Naive thymus-derived CD8-positive, alpha-beta T cell (primary cell): ENCODE data around the gene ALS2CL. TPM values are rescaled to one million over a fixed set of nuclear protein-coding genes. Genes with fewer than 3 reads are reported as not detected.
"Not testable (repeated sequence)": the region's sequence is repeated elsewhere in the genome, so short reads cannot be mapped to it uniquely, and the experiment has no call there.

Source experiments
- ATAC-seq, 2 donors: fragments of 150-1000 bp; cut with Tn5 transposase in 1 of 2; sonication (Bioruptor Pico), chemical (Tn5 transposase) in 1 of 2; 1 replicate in 1 of 2; 2 replicates in 1 of 2; pipeline ENCODE4 v1.10.0; 2021; ENCODE audit warnings: mild to moderate bottlenecking in 2 of 2, moderate library complexity in 2 of 2
- POLR2A ChIA-PET: fragments of 350-600 bp; sonication (Branson Sonifier 250); formaldehyde crosslinking; loops from one replicate; lab custom pipeline; 2021; ENCODE audit warnings: antibody characterized with exemption; lab: Charles Lee
- DNase-seq, 10 donors: peaks; one replicate each; pipeline versions ENCODE4 v3.0.0 to v3.0.0-alpha.2; 2020 to 2022
- H3K27ac Mint-ChIP-seq, 10 donors: one replicate each; pipeline ENCODE4 v1.8.0; 2020 to 2022; ENCODE audit warnings: mild to moderate bottlenecking in 10 of 10, mixed read lengths in 10 of 10, moderate library complexity in 4 of 10, inconsistent platforms in 1 of 10
- H3K27me3 Mint-ChIP-seq, 5 donors: one replicate each; pipeline ENCODE4 v1.8.0; 2021 to 2022; ENCODE audit warnings: mixed read lengths in 5 of 5
- H3K36me3 Mint-ChIP-seq, 3 donors: one replicate each; pipeline ENCODE4 v1.8.0; 2020 to 2022; ENCODE audit warnings: mixed read lengths in 3 of 3, mild to moderate bottlenecking in 2 of 3, inconsistent platforms in 1 of 3
- H3K4me1 Mint-ChIP-seq, 4 donors: one replicate each; pipeline ENCODE4 v1.8.0; 2021 to 2022; ENCODE audit warnings: mixed read lengths in 4 of 4
- H3K4me3 Mint-ChIP-seq, 10 donors: one replicate each; pipeline ENCODE4 v1.8.0; 2020 to 2022; ENCODE audit warnings: mild to moderate bottlenecking in 10 of 10, mixed read lengths in 10 of 10, moderate library complexity in 6 of 10, inconsistent platforms in 1 of 10
- H3K9me3 Mint-ChIP-seq, 9 donors: one replicate each; pipeline ENCODE4 v1.8.0; 2020 to 2022; ENCODE audit warnings: mixed read lengths in 9 of 9, mild to moderate bottlenecking in 3 of 9, inconsistent platforms in 1 of 9, moderate library complexity in 1 of 9
- polyA plus RNA-seq, 3 donors: library from polyadenylated mRNA; unstranded; fragments of 300-500 nt; fragmentation: Illumina TruSeq; gene quantifications; one replicate each; pipeline ENCODE4 v1.2.3, GENCODE V29; 2021
- total RNA-seq, 8 experiments: library from RNA in 2 of 8; stranded (reverse) in 2 of 8; gene quantifications; one replicate each; pipeline ENCODE4 v1.2.3 and lab custom pipeline; 2021 to 2026

Gene ALS2CL
- total and polyA plus RNA-seq, 5 experiments from 2014 or later = 0.48 to 10.2 (median 1.2) TPM

DNA sequence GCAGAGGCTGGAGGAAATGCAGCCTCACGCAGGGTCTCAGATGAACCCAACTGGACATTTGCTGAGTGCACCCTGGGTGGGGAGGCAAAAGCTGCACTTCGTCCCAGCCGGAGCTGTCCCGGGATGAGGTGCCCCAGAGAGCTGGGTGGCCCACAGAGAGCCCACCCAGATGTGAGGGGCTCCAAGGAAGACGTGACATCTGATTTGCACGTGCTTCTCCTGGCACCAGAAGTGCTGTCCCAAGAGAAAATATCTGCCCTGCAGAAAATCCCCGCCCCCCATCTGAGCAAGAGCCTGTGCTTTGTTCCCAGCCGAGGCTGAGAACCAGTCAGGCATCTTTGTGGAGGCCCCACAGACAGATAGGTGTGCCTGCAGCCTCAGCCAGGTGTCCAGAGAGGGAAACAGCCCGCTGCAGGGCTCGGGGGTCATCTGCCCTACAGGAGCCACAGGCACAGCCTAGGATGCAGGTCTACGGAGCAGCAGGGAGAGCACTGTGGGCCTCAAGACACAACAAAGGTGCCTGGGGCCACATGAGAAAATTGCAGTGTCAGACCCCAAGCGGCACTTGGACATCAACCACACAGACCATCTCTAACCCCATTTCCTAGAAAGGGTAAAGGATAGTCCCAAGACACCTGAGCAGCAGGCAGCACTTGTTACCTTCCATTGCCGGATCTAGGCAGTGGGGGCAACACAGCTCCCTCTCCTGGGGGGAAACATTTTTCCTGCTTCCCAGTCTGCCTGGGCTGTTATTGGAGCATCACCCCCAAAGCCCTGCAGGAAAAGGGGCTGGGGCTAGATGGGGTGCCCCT lies 13.5 kb upstream of the ALS2CL start:
- Mint-ChIP-seq H3K27ac (no peak overlapping the region), H3K4me3 (no peak overlapping the region), H3K9me3 (no peaks in the 10 kb centered on the region), H3K4me1 (peaks cover 0 to 5% (median under 1%) of the 10 kb centered on the region in 4 donors), H3K36me3 (peaks cover 0 to 4% (median 0%) of the 10 kb centered on the region in 3 donors), H3K27me3 (peaks cover 0 to 6% (median 3%) of the 10 kb centered on the region in 5 donors)
- POLR2A ChIA-PET = interaction anchor here (0.6 kb wide), 1 partner anchor 853 kb away, joined by 4 read pairs; no protein-coding TSS in a partner anchor
- no peak for ATAC-seq
- DNase-seq = peak in 1 of 10 donors; percentile 37

GRCh38 chr3:46705751-46706552 lies 12.5 kb upstream of the ALS2CL start:
- POLR2A ChIA-PET = no interaction called here
- Mint-ChIP-seq H3K36me3 (peaks cover 0 to 4% (median 0%) of the 10 kb centered on the region in 3 donors), H3K4me1 (peaks cover 0 to 10% (median 4%) of the 10 kb centered on the region in 4 donors), H3K9me3 (no peaks in the 10 kb centered on the region), H3K27me3 (peaks cover 0 to 12% (median 7%) of the 10 kb centered on the region in 5 donors), H3K4me3 (no peak overlapping the region), H3K27ac (no peak overlapping the region)
- ATAC-seq = no peak
- peak in 1 of 10 donors; percentile 54 for DNase-seq

GRCh38 chr3:46705022-46705530 lies 11.6 kb upstream of the ALS2CL start:
- H3K27ac Mint-ChIP-seq = no peak overlapping the region
- no peak overlapping the region for H3K4me3 Mint-ChIP-seq
- DNase-seq (peak; percentile 43 to 81 (median 62)), ATAC-seq (peak; percentile 85 to 90)
- H3K27me3 Mint-ChIP-seq = peaks cover 0 to 12% (median 7%) of the 10 kb centered on the region in 5 donors
- H3K4me1 Mint-ChIP-seq = peaks cover 0 to 10% (median 4%) of the 10 kb centered on the region in 4 donors
- POLR2A ChIA-PET = no interaction called here
- H3K9me3 Mint-ChIP-seq = no peaks in the 10 kb centered on the region
- H3K36me3 Mint-ChIP-seq = peaks cover 0 to 4% (median 0%) of the 10 kb centered on the region in 3 donors

DNA sequence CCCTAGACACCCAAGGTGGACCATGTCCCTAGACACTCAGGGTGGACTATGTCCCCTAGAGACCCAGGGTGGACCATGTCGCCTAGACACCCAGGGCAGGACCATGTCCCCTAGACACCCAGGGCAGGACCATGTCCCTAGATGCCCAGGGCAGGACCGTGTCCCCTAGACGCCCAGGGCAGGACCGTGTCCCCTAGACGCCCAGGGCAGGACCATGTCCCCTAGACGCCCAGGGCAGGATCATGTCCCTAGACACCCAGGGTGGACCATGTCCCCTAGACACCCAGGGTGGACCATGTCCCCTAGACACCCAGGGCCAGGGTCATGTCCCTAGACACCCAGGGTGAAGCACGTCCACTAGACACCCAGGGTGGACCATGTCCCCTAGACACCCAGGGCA lies 10.9 kb upstream of the ALS2CL start:
- peak in 1 of 10 donors; percentile 40 for DNase-seq

DNA sequence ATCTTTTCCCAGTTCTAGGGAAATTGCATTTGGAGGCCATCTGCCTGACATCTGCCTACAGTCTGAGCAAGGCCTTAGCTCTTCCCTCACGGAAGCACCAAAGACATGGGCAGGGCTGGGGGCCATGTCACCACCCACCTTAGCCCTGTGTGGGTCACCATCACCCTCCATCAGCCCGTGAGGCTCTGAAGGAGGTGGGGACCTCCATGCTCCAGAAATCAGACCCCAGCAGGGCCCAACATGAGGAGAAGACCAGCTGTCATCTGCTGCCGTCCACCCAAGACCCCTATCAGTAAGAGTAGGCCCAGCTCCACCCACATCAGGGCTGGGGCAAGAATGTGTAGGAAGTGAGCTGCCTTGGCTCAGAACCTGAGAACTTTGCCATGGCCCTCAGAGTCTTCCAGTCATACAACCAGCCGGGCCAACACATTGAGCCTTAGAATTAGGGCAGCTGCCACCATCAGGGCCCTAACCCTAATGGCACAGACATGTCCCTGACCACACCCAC lies 9.6 kb upstream of the ALS2CL start:
- peaks cover 0 to 17% (median 4%) of the 10 kb centered on the region in 4 donors for H3K4me1 Mint-ChIP-seq
- peaks cover 0 to 12% (median 7%) of the 10 kb centered on the region in 5 donors for H3K27me3 Mint-ChIP-seq
- ATAC-seq (no peak), DNase-seq (peak in 1 of 10 donors; percentile 43)
- no peaks in the 10 kb centered on the region for H3K36me3 Mint-ChIP-seq
- H3K27ac Mint-ChIP-seq = peak overlapping the region in 2 of 10 donors; percentile 41 to 55
- POLR2A ChIA-PET = no interaction called here
- no peak overlapping the region for H3K4me3 Mint-ChIP-seq
- no peaks in the 10 kb centered on the region for H3K9me3 Mint-ChIP-seq

More for the DNA sequence above, 10.9 kb upstream of the ALS2CL start:
- peaks cover 0 to 12% (median 7%) of the 10 kb centered on the region in 5 donors for H3K27me3 Mint-ChIP-seq
- H3K27ac Mint-ChIP-seq, POLR2A ChIA-PET, H3K9me3 Mint-ChIP-seq, H3K36me3 Mint-ChIP-seq, H3K4me3 Mint-ChIP-seq, ATAC-seq: not testable (repeated sequence)
- H3K4me1 Mint-ChIP-seq = peaks cover 0 to 13% (median 4%) of the 10 kb centered on the region in 4 donors

DNA sequence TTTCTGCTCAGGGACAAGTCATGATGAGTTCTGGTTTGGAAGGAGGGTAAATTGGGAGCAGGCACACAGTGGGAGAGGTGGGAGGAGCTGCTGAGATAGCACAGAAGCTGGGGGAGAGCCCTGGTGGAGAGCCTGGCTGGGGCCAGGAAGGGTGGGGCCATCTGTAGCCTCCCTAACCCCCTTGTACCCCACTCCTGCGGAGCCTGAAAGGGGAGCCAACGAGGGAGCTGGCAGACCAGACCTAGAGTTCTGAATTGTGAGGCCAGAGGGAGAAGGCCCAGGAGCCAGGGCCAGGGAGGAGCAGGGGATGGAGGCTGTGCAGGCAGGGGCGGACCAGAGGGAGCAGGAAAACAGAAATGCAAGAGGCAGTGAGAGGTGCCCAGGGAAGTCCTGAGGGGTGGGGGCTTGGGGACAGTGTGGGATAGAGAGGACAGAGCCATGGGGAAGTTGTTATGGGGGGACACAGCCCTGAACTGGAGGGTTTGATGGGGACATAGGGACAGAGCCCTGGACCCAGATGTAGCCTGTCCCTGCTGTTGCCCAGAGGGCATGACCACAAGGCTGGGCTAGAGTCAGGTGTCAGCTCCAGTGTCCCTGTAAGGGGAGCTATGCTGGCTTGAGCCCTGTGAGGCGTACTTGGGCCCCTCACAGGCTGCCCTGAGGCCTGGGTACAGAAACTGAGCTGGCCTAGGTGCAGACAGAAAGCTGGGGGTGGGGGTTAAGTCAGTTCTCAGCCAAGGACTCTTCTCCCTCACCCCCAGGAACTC lies 8.9 kb upstream of the ALS2CL start:
- Mint-ChIP-seq H3K27me3 (peaks cover 0 to 12% (median 7%) of the 10 kb centered on the region in 5 donors), H3K4me1 (peaks cover 0 to 21% (median 6%) of the 10 kb centered on the region in 4 donors), H3K27ac (peak overlapping the region in 3 of 10 donors; percentile 48 to 72 (median 55)), H3K4me3 (peak overlapping the region in 3 of 10 donors; percentile 1 to 56 (median 39)), H3K9me3 (no peaks in the 10 kb centered on the region), H3K36me3 (no peaks in the 10 kb centered on the region)
- DNase-seq (peak in 1 of 10 donors; percentile 50), ATAC-seq (no peak)
- POLR2A ChIA-PET = interaction anchor here (0.5 kb wide), 1 partner anchor 193 kb away, joined by 8 read pairs; no protein-coding TSS in a partner anchor

DNA sequence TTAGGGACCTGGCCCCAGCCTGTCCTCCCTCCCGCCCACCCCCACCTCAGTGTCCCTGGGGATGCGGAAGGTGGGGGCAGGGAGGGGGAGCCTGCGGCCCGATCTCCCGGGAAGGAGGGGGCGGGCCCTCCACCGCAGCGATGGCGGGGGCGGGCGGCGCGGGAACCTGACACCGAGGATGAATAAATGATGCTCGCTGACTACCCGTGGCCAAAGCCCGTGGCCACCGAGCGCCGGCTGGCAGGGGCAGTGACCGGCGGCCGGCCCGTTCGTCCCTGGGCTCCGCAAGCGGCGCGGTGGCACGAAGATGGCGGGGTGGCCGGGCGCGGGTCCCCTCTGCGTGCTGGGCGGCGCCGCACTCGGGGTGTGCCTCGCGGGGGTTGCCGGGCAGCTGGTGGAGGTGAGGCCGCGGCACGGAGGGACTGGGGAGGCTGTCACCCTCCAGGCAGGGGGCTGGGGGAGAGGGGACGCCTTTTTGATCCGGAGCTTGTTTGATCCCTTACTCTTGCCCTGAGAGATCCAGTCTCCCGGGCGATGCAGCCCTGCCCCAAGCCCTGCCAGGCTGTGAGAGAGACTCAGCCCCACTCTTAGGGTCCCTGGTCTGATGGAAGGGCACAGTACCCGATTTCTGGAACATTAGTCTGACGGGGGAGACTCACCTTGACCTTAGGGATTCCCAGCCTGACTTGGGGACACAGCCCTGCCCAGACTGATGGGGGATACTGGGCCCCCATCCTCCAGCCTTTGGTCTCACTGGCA lies 7.9 kb upstream of the ALS2CL start, which contains the start of gene TMIE:
Gene TMIE (plus strand): TSS at position 212 of the 759 bp plus-strand sequence. CDS start 96 bp downstream, at position 308.
- peak in 1 of 10 donors; percentile 55 for DNase-seq
- Mint-ChIP-seq H3K9me3 (no peaks in the 10 kb centered on the region), H3K4me3 (peak within 1 kb of the TSS; percentile 6 to 59 (median 38)), H3K4me1 (peaks cover 0 to 30% (median 10%) of the 10 kb centered on the region in 4 donors), H3K27ac (peak within 1 kb of the TSS in 6 of 10 donors; percentile 38 to 82 (median 54)), H3K36me3 (no peaks in the 10 kb centered on the region), H3K27me3 (peaks cover 0 to 12% (median 7%) of the 10 kb centered on the region in 5 donors)
- POLR2A ChIA-PET = interaction anchor here (0.5 kb wide), 2 partner anchors 463 to 1492 kb away, joined by 3 read pairs; no protein-coding TSS in a partner anchor
- ATAC-seq = peak; percentile 21 to 53

GRCh38 chr3:46700772-46701171 lies 7.3 kb upstream of the ALS2CL start:
- H3K27ac Mint-ChIP-seq = no peak overlapping the region
- peak overlapping the region in 4 of 10 donors; percentile 10 to 41 (median 21) for H3K4me3 Mint-ChIP-seq
- no peaks in the 10 kb centered on the region for H3K9me3 Mint-ChIP-seq
- H3K4me1 Mint-ChIP-seq = peaks cover 5 to 35% (median 14%) of the 10 kb centered on the region in 4 donors
- DNase-seq (no peak), ATAC-seq (no peak)
- no peaks in the 10 kb centered on the region for H3K36me3 Mint-ChIP-seq
- H3K27me3 Mint-ChIP-seq = peaks cover 0 to 12% (median 7%) of the 10 kb centered on the region in 5 donors
- POLR2A ChIA-PET = interaction anchor here (0.5 kb wide), 2 partner anchors 464 to 1492 kb away, joined by 3 read pairs; no protein-coding TSS in a partner anchor

DNA sequence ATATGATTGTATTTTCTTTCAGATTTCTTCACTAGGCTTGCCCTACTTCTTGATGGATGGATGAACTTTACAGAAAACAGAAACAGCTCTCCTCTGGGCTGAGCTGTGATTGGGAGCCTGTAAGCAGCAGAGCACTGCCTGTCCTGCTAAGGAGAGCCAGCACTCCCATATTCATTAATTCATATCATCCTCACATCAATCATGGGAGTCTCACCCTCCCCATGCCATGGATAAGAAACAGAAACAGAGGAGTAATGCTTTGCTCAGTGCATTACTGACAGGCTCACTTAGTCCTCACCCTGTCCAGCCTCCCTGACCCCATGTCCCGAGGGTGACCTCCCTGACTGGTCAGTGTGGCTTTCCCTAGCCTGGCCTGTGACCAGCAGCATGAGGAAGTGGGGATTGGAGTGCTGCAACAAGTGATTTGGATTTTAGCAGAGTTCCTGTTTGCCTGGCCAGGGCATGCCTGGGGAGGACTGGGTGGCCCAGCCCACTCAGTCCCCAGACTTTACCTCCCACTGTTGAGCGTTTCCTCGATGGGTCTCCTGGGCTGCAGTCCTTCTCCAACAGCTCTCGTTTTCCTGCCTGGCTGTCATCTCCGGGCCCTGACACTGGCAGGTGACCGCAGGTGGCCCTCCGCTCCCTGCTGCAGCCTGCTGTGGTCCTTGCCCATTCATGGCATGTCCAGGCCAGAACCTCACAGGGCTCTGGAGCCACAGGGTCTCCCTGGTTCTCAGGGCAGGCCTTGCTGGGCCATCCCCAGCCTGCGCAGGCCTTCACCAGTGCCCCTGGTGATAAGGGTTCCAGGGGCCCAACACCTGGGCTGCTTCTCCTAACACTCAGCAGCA lies 6.4 kb upstream of the ALS2CL start:
- Mint-ChIP-seq H3K4me3 (peak overlapping the region in 6 of 10 donors; percentile 11 to 40 (median 25)), H3K27ac (peak overlapping the region in 6 of 10 donors; percentile 11 to 74 (median 31)), H3K36me3 (no peaks in the 10 kb centered on the region), H3K27me3 (peaks cover 0 to 12% (median 7%) of the 10 kb centered on the region in 5 donors), H3K9me3 (no peaks in the 10 kb centered on the region), H3K4me1 (peaks cover 14 to 44% (median 22%) of the 10 kb centered on the region in 4 donors)
- ATAC-seq (no peak), DNase-seq (no peak)
- POLR2A ChIA-PET = no interaction called here
